ENCODE results near the gene MTREX. TPM values are rescaled to one million over a fixed set of nuclear protein-coding genes. Genes with fewer than 3 reads are reported as not detected.

The MTREX gene
- total RNA-seq, 1 experiment from 2014 or later, result 123 TPM

DNA sequence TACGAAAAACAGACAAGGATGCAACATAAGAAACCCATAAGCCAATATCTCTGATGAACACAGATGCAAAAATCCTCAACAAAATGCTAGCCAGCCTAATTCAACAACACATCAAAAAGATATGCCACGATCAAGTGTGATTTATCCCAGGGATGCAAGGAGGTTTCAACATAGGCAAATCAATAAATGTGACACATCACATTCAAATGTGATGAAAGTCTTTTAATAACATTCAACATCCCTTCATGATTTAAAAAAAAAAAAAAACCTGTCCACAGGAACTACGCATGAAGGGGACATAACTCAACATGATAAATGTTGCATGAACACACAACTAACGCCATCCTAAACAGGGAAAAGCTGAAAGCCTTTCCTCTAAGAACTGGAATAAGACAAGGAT lies 124.8 kb downstream of the MTREX start:
- Histone ChIP-seq H3K27me3 (ENCODE audit: insufficient read depth, low read length) (no peaks in the 10 kb centered on the region), H2BK120ac (ENCODE audit: low read depth, low read length, poor library complexity, severe bottlenecking) (no peak overlapping the region), H3K4me2 (ENCODE audit: insufficient read depth, insufficient read length, low read length) (no peak overlapping the region), H4K5ac (ENCODE audit: insufficient read length, low read depth, low read length) (no peak overlapping the region), H3K14ac (ENCODE audit: insufficient read depth, low read length) (no peak overlapping the region), H2BK5ac (ENCODE audit: insufficient read length, low read length) (no peak overlapping the region), H3K56ac (ENCODE audit: insufficient read length, low read depth, low read length) (no peak overlapping the region), H3K4ac (ENCODE audit: low read depth, low read length) (no peak overlapping the region), H3K23ac (ENCODE audit: insufficient read length, low read depth, low read length) (no peak overlapping the region), H4K20me1 (ENCODE audit: control insufficient read depth, insufficient read depth, insufficient read length) (no peaks in the 10 kb centered on the region), H3K23me2 (ENCODE audit: insufficient read length, low read depth, low read length, poor library complexity, severe bottlenecking) (no peaks in the 10 kb centered on the region), H2BK12ac (ENCODE audit: insufficient read length, low read depth, low read length) (no peak overlapping the region), H4K91ac (ENCODE audit: insufficient read length, low read depth, low read length) (no peak overlapping the region), H3K9ac (ENCODE audit: extremely low read depth, insufficient read length, low read length) (no peak overlapping the region), H4K8ac (replicated peaks; ENCODE audit: insufficient read length, low read depth, low read length) (no peak overlapping the region), H3K79me2 (ENCODE audit: insufficient read depth, low read length) (no peaks in the 10 kb centered on the region), H2BK20ac (ENCODE audit: low read depth, low read length, poor library complexity, severe bottlenecking) (no peak overlapping the region), H3K4me1 (ENCODE audit: insufficient read depth, low read length) (no peaks in the 10 kb centered on the region), H3T11ph (ENCODE audit: low read length) (no peak overlapping the region), H3K27ac (ENCODE audit: insufficient read length, low read depth, low read length) (no peak overlapping the region), H3K79me1 (ENCODE audit: insufficient read depth, low read depth, low read length, poor library complexity, severe bottlenecking) (no peaks in the 10 kb centered on the region), H2AFZ (ENCODE audit: low read length) (no peak overlapping the region), H3K9me3 (ENCODE audit: control insufficient read depth, low read depth, low read length) (peaks cover 8% of the 10 kb centered on the region), H2BK15ac (ENCODE audit: low read depth, low read length) (no peak overlapping the region), H2AK5ac (ENCODE audit: insufficient read length, low read length) (no peak overlapping the region), H3K18ac (ENCODE audit: insufficient read length, low read depth, low read length) (no peak overlapping the region)
- DNase-seq, result no peak
- peaks cover 5% of the 10 kb centered on the region; the same call in 1 of the 2 replicates for H3K27me3 Mint-ChIP-seq (ENCODE audit: low read depth)
- H3K4me3 Mint-ChIP-seq, result no peak overlapping the region
- TF ChIP-seq, protein P1, sequence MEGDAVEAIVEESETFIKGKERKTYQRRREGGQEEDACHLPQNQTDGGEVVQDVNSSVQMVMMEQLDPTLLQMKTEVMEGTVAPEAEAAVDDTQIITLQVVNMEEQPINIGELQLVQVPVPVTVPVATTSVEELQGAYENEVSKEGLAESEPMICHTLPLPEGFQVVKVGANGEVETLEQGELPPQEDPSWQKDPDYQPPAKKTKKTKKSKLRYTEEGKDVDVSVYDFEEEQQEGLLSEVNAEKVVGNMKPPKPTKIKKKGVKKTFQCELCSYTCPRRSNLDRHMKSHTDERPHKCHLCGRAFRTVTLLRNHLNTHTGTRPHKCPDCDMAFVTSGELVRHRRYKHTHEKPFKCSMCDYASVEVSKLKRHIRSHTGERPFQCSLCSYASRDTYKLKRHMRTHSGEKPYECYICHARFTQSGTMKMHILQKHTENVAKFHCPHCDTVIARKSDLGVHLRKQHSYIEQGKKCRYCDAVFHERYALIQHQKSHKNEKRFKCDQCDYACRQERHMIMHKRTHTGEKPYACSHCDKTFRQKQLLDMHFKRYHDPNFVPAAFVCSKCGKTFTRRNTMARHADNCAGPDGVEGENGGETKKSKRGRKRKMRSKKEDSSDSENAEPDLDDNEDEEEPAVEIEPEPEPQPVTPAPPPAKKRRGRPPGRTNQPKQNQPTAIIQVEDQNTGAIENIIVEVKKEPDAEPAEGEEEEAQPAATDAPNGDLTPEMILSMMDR (conservative IDR thresholded peaks at IDR 0.05), result no peak
- H3K4me1 Mint-ChIP-seq, result peaks cover 7 to 16% of the 10 kb centered on the region in 2 experiments
- peaks cover 84 to 98% (median 97%) of the 10 kb centered on the region in 3 experiments for H3K36me3 Mint-ChIP-seq (ENCODE audit: insufficient read depth in 1 of 3, low read depth in 3 of 3)
- peaks cover 33 to 51% of the 10 kb centered on the region in 2 experiments for H3K9me3 Mint-ChIP-seq
- no CpG with 5 or more reads among the region's 4 CpGs for WGBS (ENCODE audit: extremely low coverage, insufficient read length, low lambda C conversion rate)
- no peak overlapping the region for H3K27ac Mint-ChIP-seq
